Peyer's patch (tissue), 4 donors: Measurements from ENCODE around the gene KLRC4. TPM values are rescaled to one million over a fixed set of nuclear protein-coding genes. Genes with fewer than 3 reads are reported as not detected.
A peak's percentile ranks its signal among the peaks of the same experiment; 100 is the strongest.
"Not testable (repeated sequence)": the region's sequence is repeated elsewhere in the genome, so short reads cannot be mapped to it uniquely, and the experiment has no call there.

Experiments
- DNase-seq, 3 donors: peaks; one replicate each; pipeline ENCODE4 v3.0.0-alpha.2; 2017 to 2019
- H3K27ac ChIP-seq, 4 donors: fragments of 200-600 bp; sonication (generic); one replicate each; pipeline ENCODE4 v1.5.1; 2016 to 2019
- H3K27me3 ChIP-seq, 2 donors: fragments of 200-600 bp; sonication (generic); one replicate each; pipeline ENCODE4 v1.5.1; 2019
- H3K36me3 ChIP-seq, 3 donors: fragments of 200-600 bp; sonication (generic); one replicate each; pipeline ENCODE4 v1.5.1; 2016 to 2019
- H3K4me1 ChIP-seq, 4 donors: fragments of 200-600 bp; sonication (generic); one replicate each; pipeline ENCODE4 v1.5.1; 2016 to 2019
- H3K4me3 ChIP-seq, 4 donors: fragments of 200-600 bp; sonication (generic); 1 replicate in 3 of 4; 2 replicates in 1 of 4; pipeline ENCODE4 v1.5.1; 2016 to 2019; ENCODE audit warnings: mild to moderate bottlenecking in 1 of 4
- H3K9me3 ChIP-seq, 4 donors: fragments of 200-600 bp; sonication (generic); one replicate each; pipeline ENCODE4 v1.5.1; 2016 to 2019; ENCODE audit warnings: mild to moderate bottlenecking in 1 of 4
- POLR2A ChIP-seq, 2 donors: fragments of 450-650 bp; IDR thresholded peaks; one replicate each; pipeline ENCODE4 v1.5.1; 2017; ENCODE audit warnings: antibody characterized with exemption in 2 of 2, mild to moderate bottlenecking in 2 of 2, moderate library complexity in 2 of 2
- total RNA-seq, 4 donors: library from RNA; depleted of rRNA; stranded (reverse); fragments of >200 nt; gene quantifications; one replicate each; pipeline ENCODE4 v1.1.0, GENCODE V29; 2016
- TF ChIP-seq, protein P1 (sequence below), 6 experiments: fragments of 450-650 bp in 4 of 6; fragments of 200-600 bp in 2 of 6; sonication (generic) in 1 of 6; IDR thresholded peaks; one replicate each; pipeline ENCODE4 v1.5.1; 2017 to 2019; ENCODE audit warnings: antibody characterized with exemption in 6 of 6, mild to moderate bottlenecking in 3 of 6, moderate library complexity in 1 of 6

The KLRC4 gene
- total RNA-seq, 4 donors from 2014 or later = 2.1 to 5.8 (median 5.6) TPM; not detected in 1

DNA sequence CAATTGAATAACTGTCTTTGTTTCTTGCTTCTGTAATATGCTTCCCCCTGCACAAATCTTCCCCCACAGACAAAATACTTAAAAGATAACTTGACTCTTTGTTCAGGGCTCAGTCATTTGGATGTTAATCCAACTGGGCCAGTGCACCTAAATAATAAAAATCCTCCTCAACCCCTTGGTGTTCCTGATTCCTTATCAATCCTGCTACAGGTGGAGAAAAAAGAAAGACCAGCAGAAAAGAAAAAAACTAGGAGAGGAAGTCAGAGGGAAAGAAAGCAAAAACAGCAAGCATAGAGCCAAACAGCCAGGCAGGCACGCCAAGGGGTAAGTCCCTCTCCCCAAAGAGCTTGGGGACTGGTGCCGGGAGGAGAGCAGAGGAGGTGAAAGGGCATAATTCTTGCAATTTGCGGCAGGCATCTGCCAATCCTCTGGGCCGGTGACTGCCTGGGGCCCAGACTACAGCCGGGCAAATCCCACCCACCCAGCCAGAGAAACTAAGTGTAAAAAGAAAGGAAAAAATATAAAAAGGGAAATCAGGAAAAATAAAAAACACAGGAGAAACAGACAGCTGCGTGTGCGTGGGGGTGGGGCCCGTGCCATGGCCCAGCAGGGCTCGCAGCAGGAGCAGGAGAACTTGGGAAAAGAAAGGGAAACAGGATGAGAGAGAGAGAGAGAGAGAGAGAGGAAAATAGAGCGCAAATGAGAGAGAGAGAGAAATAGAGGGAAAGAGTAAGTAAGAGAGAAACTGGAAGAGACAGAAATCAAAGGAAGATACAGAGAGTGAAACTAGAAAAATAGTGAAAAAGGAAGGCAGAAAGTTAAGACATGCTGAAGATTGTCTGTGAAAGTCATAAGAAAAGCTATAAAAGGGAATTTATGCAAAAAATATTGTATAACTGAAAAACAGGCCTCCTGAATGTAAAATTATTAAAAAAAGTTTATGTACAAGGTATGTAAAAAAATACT lies 41.1 kb downstream of the KLRC4 start:
- Histone ChIP-seq H3K27me3 (no peaks in the 10 kb centered on the region), H3K9me3 (no peaks in the 10 kb centered on the region), H3K36me3 (no peaks in the 10 kb centered on the region), H3K4me1 (peaks cover 0 to 15% (median 3%) of the 10 kb centered on the region in 4 donors), H3K4me3 (no peak overlapping the region), H3K27ac (peak overlapping the region in 1 of 4 donors; percentile 17)
- no peak for DNase-seq
- no peak for TF ChIP-seq POLR2A (IDR thresholded peaks at IDR 0.05)
- TF ChIP-seq, protein P1, sequence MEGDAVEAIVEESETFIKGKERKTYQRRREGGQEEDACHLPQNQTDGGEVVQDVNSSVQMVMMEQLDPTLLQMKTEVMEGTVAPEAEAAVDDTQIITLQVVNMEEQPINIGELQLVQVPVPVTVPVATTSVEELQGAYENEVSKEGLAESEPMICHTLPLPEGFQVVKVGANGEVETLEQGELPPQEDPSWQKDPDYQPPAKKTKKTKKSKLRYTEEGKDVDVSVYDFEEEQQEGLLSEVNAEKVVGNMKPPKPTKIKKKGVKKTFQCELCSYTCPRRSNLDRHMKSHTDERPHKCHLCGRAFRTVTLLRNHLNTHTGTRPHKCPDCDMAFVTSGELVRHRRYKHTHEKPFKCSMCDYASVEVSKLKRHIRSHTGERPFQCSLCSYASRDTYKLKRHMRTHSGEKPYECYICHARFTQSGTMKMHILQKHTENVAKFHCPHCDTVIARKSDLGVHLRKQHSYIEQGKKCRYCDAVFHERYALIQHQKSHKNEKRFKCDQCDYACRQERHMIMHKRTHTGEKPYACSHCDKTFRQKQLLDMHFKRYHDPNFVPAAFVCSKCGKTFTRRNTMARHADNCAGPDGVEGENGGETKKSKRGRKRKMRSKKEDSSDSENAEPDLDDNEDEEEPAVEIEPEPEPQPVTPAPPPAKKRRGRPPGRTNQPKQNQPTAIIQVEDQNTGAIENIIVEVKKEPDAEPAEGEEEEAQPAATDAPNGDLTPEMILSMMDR (IDR thresholded peaks at IDR 0.05) = no peak

DNA sequence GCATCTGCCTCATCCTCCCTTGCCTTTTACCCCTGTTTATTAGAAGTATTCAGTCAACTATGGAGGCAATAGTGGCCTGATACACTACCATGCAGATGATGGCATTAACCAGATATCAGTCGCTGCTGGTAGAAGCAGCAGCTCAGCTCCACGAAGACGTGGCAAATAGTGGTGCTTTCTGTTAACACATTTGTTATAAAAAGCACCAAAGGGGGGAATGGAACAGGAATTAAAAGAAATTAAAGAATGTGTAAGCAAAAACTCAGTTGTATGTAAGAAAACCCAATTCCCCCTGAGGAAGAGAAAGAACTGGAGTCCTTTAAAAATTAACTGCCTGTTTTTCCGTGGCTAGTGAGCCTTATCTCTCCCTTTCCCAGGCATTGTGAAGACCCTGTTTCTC lies 41.8 kb downstream of the KLRC4 start:
- peak overlapping the region in 1 of 4 donors; percentile 17 for H3K27ac ChIP-seq
- H3K4me3 ChIP-seq, H3K36me3 ChIP-seq, DNase-seq, H3K27me3 ChIP-seq, H3K9me3 ChIP-seq: not testable (repeated sequence)
- peaks cover 0 to 22% (median 3%) of the 10 kb centered on the region in 4 donors for H3K4me1 ChIP-seq

DNA sequence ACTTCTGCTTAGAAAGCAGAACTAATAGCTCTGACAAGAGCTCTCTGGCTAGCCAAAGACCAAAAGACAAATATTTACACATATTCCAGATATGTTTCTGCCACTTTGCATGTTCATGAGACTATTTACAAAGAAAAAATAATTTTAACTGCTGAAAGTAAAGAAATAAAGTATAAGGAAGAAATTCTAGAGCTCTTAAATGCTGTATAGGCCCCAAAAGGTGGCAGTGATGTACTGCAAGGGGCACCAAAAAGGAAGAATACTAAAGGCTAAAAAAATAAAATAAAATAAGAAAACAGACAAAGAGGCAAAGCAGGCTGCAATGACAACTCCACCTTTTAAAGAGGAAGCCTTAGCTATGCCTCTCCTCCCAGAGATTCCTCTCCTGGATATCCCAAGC lies 42.7 kb downstream of the KLRC4 start:
- H3K27me3 ChIP-seq = no peaks in the 10 kb centered on the region
- H3K27ac ChIP-seq = peak overlapping the region in 2 of 4 donors; percentile 6 to 95
- TF ChIP-seq, protein P1 (IDR thresholded peaks at IDR 0.05) = peak in 2 of 6 experiments; percentile 16 to 18
- TF ChIP-seq POLR2A (IDR thresholded peaks at IDR 0.05) = no peak
- DNase-seq = no peak
- H3K4me3 ChIP-seq = no peak overlapping the region
- no peaks in the 10 kb centered on the region for H3K9me3 ChIP-seq
- H3K36me3 ChIP-seq = no peaks in the 10 kb centered on the region
- H3K4me1 ChIP-seq = peaks cover 0 to 23% (median 3%) of the 10 kb centered on the region in 4 donors

DNA sequence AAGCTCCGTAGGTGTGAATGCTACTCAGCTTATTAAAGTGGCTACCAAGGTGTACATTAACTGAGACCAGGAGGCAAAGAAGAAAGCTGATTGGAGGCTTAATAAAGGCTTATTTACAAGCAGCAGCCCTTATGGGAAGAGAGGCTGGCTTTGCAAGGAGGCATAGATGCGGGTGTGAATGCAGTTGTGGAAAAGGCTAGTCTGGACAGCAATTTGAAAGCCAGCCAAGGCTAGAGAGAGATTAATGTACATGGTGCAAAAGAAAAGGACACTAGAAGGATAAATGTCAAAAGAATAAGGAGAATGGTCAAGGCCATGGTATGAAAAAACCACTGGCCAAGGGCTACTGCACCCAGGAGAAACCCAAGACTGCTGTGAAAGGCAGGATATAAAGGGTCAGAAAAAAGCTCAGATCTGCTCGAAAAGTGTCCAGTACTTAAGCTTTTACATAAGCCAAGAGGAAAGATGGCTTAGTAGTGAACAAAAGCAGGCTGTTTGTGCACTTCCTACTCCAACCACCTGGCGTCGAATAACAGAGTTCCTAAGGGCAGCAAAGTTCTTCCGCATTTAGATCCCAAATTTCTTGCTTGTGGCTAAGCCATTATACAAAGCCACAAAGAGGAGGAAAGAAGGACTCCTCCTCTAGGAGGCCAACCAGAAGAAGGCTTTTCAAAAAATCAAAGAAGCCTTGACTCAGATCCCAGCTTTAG lies 43.7 kb downstream of the KLRC4 start:
- H3K4me1 ChIP-seq = peaks cover 0 to 23% (median 3%) of the 10 kb centered on the region in 4 donors
- no peak for DNase-seq
- TF ChIP-seq, protein P1 (IDR thresholded peaks at IDR 0.05) = peak in 2 of 6 experiments; percentile 18 to 24
- no peak for TF ChIP-seq POLR2A (IDR thresholded peaks at IDR 0.05)
- peak overlapping the region; percentile 77 to 95 (median 84) for H3K27ac ChIP-seq
- no peaks in the 10 kb centered on the region for H3K27me3 ChIP-seq
- H3K4me3 ChIP-seq = peak overlapping the region in 3 of 4 donors; percentile 45 to 73 (median 53)
- no peaks in the 10 kb centered on the region for H3K9me3 ChIP-seq
- no peaks in the 10 kb centered on the region for H3K36me3 ChIP-seq

DNA sequence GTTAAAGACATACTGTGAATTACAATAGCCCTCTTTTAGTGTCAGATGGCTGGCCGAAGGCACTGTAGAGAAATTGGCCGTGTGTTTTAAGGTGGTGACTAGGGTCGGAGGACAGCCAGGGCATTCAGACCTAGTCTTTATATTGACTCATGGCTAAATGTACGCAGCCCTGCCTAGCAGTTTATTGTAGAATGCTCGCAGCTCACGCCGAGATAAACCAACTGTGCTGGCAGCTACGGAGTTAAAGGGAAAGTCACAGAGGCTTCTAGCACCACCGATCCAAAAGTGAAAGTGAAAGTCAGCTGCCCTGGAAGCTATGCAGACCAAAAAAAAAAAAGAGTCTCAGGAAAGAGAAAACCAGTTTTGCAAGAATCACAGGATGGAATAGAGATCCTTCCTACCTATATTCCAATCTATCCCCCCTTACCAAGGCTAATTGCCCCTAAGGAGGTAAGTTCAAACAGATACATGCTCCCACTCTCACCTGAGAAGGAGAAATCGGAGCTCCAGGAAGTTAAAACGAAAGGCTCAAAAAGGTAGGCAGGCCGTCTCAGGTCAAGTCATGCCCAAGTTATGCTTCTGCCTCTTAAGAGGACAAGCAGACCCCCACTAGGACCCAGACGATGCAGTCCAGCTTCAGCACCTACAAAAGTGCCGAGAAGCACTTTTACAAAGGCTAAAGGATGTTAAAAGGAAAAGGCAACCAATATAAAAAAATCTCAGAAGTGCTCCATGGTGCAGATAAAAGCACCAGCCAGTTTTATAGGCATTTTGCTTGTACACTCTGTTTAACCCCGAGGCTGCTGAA lies 44.5 kb downstream of the KLRC4 start:
- Histone ChIP-seq H3K9me3 (no peaks in the 10 kb centered on the region), H3K4me1 (peaks cover 0 to 23% (median 3%) of the 10 kb centered on the region in 4 donors), H3K4me3 (peak overlapping the region; percentile 45 to 73 (median 51)), H3K36me3 (no peaks in the 10 kb centered on the region), H3K27ac (peak overlapping the region; percentile 77 to 95 (median 84)), H3K27me3 (no peaks in the 10 kb centered on the region)
- TF ChIP-seq, protein P1 (IDR thresholded peaks at IDR 0.05) = peak in 1 of 6 experiments; percentile 4
- peak in 1 of 2 donors; percentile 20 for TF ChIP-seq POLR2A (IDR thresholded peaks at IDR 0.05)
- DNase-seq = peak; percentile 66 to 84 (median 71)
